ENCODE measurements around the gene ZNF574. TPM values are rescaled to one million over a fixed set of nuclear protein-coding genes. Genes with fewer than 3 reads are reported as not detected.

ZNF574 gene
- total and polyA plus RNA-seq, 9 donors = 2.4 to 24.6 (median 15.6) TPM

DNA sequence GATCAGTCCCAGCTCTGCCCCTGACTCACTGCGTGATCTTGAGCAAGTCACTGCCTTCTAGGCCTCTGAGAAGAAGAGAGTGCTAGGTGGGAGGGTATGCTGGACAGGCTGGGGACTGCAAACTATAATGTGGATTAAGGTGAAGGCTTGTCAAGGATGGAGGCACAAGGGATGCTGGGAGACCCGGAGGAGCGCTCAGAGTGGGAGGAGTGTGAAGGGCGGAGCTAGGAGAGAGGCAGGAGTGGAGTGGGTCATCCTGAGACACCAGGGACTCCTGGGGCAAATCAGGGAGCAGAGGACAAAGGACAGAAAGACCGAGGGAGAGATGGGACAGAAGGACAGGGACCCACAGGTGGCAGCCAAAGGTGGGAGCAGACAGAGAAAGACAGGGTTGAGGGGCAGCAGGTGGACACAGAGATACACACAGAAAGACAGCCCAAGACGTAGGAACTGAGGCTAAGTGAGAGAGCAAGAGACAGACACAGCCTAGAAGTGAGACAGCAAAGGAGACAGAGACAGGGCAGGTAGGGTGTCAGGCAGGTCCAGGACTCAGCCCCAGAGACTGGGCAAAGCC lies 8.6 kb upstream of the ZNF574 start:
- WGBS, 3 donors = 64 to 72% (median 67%) methylated on average over 6 of the region's 6 CpGs
- Histone ChIP-seq H3K9me3 (no peaks in the 10 kb centered on the region), H3K27ac (no peak overlapping the region), H3K4me3 (no peak overlapping the region), H3K27me3 (no peaks in the 10 kb centered on the region), H3K36me3 (no peaks in the 10 kb centered on the region), H3K4me1 (ENCODE audit: insufficient read depth) (no peaks in the 10 kb centered on the region)
- intact Hi-C loops (cut with DNase I) = no loop called here
- no peak for DNase-seq
- no peak for TF ChIP-seq CTCF (IDR thresholded peaks at IDR 0.05)
- no peak for TF ChIP-seq EP300 (IDR thresholded peaks at IDR 0.05)
- TF ChIP-seq POLR2A (IDR thresholded peaks at IDR 0.05) = no peak

- H3K36me3 ChIP-seq = no peaks in the 10 kb centered on the region
- H3K4me3 ChIP-seq = no peak overlapping the region
- no peak for DNase-seq
- intact Hi-C loops (cut with DNase I) = no loop called here
- no peaks in the 10 kb centered on the region for H3K4me1 ChIP-seq (ENCODE audit: insufficient read depth)
- TF ChIP-seq CTCF (IDR thresholded peaks at IDR 0.05) = no peak
- no peak for TF ChIP-seq EP300 (IDR thresholded peaks at IDR 0.05)
- no peak for TF ChIP-seq POLR2A (IDR thresholded peaks at IDR 0.05)
- H3K9me3 ChIP-seq = no peaks in the 10 kb centered on the region
- H3K27me3 ChIP-seq = no peaks in the 10 kb centered on the region
- WGBS, 3 donors = 24 to 30% (median 29%) methylated on average over 8 of the region's 8 CpGs
- peak overlapping the region in 1 of 2 donors; percentile 38 for H3K27ac ChIP-seq
Observed at GRCh38 chr19:42068361-42068755, 7.6 kb upstream of the ZNF574 start.

- H3K27me3 ChIP-seq = no peaks in the 10 kb centered on the region
- intact Hi-C loops (cut with DNase I) = no loop called here
- no peaks in the 10 kb centered on the region for H3K36me3 ChIP-seq
- no peak for TF ChIP-seq EP300 (IDR thresholded peaks at IDR 0.05)
- TF ChIP-seq CTCF (IDR thresholded peaks at IDR 0.05) = no peak
- TF ChIP-seq POLR2A (IDR thresholded peaks at IDR 0.05) = no peak
- 13 to 18% (median 14%) methylated on average over 23 to 29 of the region's 29 CpGs for WGBS, 3 donors
- peak overlapping the region; percentile 16 to 38 for H3K27ac ChIP-seq
- H3K4me1 ChIP-seq (ENCODE audit: insufficient read depth) = no peaks in the 10 kb centered on the region
- H3K4me3 ChIP-seq = peak overlapping the region; percentile 50
- DNase-seq = no peak
- no peaks in the 10 kb centered on the region for H3K9me3 ChIP-seq
Observed at GRCh38 chr19:42068756-42069571, 7.0 kb upstream of the ZNF574 start.

GRCh38 chr19:42069619-42070351 lies 6.2 kb upstream of the ZNF574 start, which contains the start of gene GRIK5:
TSS of gene GRIK5 (minus strand) at chr19:42070206. CDS start at chr19:42065770, 4,436 bp downstream.
- no peaks in the 10 kb centered on the region for H3K27me3 ChIP-seq
- TF ChIP-seq EP300 (IDR thresholded peaks at IDR 0.05) (no peak), POLR2A (IDR thresholded peaks at IDR 0.05) (no peak), CTCF (IDR thresholded peaks at IDR 0.05) (no peak)
- H3K36me3 ChIP-seq = no peaks in the 10 kb centered on the region
- WGBS, 3 donors = 4 to 8% (median 5%) methylated on average over 28 to 29 of the region's 29 CpGs
- DNase-seq = peak in 2 of 5 donors; percentile 39 to 42
- H3K4me1 ChIP-seq (ENCODE audit: insufficient read depth) = no peaks in the 10 kb centered on the region
- no peaks in the 10 kb centered on the region for H3K9me3 ChIP-seq
- intact Hi-C loops (cut with DNase I) = no loop called here
- peak within 1 kb of the TSS; percentile 50 for H3K4me3 ChIP-seq
- peak within 1 kb of the TSS; percentile 38 to 65 for H3K27ac ChIP-seq

Data from ovary (tissue), 9 donors.